ENCODE data around the gene CALCR.
A peak's percentile ranks its signal among the peaks of the same experiment; 100 is the strongest.

The CALCR gene

DNA sequence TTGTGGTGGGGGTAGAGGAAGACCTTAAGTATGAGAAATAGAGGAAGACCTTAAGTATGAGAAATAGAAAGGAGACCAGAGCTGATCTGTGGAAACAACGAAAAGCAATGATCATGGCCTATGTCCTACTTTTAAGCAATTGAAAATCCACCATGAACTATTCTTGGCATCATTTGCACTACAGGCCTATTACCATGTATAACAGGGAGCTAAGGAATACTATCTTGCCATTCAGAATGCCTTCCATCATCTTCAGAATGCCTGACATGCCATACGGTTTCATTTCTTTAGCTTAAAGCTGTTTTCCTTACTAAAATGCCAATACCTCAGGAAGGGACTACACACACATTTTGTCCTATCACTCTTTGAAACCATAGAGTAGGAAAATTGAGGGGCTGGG, 127.0 kb downstream of the CALCR start:
- no peak for DNase-seq (ENCODE audit: low spot score)

- peak; percentile 84 for DNase-seq (ENCODE audit: low spot score)
Measured at GRCh38 chr7:93442478-93443224, 131.9 kb downstream of the CALCR start.

- no peak for DNase-seq (ENCODE audit: low spot score)
Measured at GRCh38 chr7:93435791-93436190, 138.7 kb downstream of the CALCR start.

DNA sequence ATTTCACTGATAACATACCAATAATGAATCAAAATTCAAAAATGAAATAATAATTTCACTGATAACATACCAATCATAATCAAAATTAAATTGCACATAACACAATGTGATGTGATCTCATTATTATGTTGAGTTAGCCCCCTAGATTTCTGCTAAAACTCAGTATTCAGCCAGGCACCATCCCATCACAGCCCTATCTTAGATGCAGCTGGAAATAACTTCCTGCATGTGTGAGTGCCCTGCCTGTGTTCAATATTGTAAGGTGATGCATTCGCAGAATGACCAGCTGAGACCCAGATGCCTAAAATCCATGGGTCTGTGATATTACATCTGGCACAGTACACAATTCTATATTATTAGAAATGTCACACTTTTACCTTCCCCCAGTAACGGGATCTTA, 142.4 kb downstream of the CALCR start:
- DNase-seq (ENCODE audit: low spot score) = no peak

GRCh38 chr7:93430917-93431588, 143.5 kb downstream of the CALCR start:
- peak; percentile 15 for DNase-seq (ENCODE audit: low spot score)

- no peak for DNase-seq (ENCODE audit: low spot score)
Measured at GRCh38 chr7:93429563-93429962, 145.0 kb downstream of the CALCR start.

DNA sequence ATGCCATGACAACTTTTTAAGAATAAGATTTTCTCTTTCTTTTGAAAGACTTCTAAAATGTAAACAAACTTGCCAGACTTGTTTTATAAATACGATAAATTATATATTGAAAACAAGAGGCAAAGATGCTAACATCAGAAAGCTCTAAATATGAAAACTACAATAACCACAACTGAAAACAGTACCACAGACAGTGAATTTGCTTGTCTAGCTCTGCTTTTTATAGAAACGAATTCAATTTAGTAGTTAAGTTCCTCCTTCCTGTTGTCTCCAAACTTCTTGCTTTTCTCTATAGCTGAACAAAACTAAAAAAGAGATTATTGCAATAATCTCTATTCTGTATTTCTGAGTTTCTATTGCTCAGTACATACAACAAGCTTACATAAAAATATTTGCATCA, 147.4 kb downstream of the CALCR start:
- no peak for DNase-seq (ENCODE audit: low spot score)

GRCh38 chr7:93426155-93426696, 148.3 kb downstream of the CALCR start:
- no peak for DNase-seq (ENCODE audit: low spot score)

GRCh38 chr7:93414574-93414973, 159.9 kb downstream of the CALCR start:
- DNase-seq (ENCODE audit: low spot score) = no peak

DNA sequence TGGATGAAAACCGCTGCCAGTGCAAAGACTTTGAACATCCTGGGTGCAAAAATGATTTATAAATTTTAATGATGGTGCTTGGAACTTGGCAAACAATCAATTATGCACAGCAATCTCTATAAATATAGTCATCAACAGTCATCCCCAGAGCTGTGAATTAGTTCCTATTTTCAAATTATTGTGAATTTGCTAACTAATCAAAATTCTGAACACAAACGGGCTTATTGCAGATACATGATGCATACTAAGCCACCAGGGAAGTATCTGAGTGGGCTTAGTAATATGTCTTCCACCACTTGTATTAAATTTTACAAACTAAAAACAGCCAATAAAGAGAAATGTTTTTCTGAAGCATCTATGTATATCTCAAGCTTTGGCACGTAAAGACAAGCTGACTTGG, 165.2 kb downstream of the CALCR start:
- no peak for DNase-seq (ENCODE audit: low spot score)

DNA sequence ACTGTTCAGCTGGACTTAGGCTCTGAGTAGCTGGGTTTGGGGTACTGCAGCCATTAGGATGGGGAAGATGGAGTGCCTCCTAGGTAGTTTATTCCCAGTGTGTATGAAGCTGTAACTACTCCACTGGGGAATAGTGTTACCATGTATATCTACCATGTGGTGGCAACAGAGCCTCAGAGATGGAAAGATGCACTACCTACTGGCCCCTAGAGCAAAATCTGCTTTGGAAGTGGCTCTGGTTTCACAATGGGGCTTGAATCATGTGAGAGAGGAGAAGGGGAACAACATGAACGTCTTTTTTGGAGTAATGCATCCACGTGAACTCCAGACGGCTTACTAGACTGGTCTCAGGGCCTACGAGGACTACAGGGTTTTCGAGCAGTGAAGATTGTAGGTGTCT, 167.3 kb downstream of the CALCR start:
- DNase-seq (ENCODE audit: low spot score) = no peak

DNA sequence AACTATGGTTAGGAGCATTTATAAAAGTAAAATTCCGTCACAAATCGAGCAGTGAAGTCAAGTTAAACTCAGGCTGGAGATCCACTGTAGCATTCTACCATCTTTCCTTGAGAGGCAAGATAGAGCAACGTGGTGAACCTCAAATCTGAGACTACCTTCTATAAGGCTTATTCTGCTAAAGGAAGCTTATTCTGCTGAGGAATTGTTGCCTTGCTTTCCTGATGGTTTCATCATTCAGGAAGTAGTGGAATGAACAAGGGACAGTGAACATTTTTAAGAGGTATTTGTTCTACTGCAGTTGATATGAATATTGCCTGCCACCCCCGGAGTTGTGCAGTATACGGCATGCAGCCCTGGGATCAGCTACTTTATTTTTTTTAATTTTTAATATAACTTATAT, 171.6 kb downstream of the CALCR start:
- no peak for DNase-seq (ENCODE audit: low spot score)

DNA sequence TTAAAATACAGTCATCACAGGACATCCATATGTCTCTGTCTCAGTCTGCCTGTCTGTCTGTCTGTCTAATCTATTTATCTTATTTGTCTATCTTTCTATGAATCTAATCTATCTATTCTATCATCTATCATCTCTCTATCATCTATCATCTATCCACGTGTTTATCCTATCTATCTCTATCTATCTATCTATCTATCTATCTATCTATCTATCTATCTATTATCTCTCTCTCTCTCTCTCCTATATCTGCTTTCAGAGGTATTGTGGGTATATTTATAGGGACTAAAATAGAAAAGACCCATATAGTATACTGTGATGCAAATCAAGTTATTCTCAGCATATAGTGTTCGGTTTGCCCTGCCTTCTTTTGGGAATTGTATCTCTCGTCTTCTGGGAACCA, 174.9 kb downstream of the CALCR start:
- DNase-seq (ENCODE audit: low spot score) = no peak

GRCh38 chr7:93392984-93393383, 181.5 kb downstream of the CALCR start:
- DNase-seq (ENCODE audit: low spot score) = no peak

DNA sequence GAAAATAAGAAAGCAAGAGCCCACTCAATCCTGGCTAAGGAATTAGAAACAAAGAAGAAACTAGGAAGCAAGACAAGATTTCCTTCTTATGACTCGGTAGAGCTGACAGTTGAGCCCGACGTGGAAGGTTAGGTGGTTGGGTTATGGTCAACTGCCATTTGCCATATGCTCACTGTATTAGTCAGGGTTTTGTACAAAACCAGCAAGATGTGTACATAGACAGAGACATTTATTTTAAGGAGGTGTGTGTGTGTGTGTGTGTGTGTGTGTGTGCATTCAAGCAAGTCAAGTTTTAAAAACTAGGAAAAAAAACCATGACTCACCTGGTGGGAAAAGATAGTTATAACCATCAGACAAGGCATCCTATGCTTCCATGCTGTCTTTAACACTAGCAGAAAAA, 183.9 kb downstream of the CALCR start:
- DNase-seq (ENCODE audit: low spot score) = no peak

DNA sequence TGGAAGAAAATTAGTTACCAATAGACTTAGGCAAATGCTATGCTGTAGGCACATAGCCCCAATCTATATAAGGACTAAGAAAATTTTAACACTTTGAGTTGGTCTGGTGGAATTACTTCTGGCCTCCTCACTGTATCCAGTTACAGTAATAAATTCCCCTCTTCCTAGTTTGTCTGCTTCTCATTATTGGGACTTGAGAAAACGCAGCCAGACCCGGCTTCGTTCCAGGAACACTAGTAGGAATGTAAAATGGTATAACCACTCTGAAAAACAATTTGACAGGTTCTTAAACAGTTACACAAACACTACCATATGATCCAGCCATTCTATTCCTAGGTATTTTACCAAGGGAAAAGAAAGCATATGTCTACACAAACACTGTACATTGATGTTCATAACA, 192.2 kb downstream of the CALCR start:
- DNase-seq (ENCODE audit: low spot score) = no peak

DNA sequence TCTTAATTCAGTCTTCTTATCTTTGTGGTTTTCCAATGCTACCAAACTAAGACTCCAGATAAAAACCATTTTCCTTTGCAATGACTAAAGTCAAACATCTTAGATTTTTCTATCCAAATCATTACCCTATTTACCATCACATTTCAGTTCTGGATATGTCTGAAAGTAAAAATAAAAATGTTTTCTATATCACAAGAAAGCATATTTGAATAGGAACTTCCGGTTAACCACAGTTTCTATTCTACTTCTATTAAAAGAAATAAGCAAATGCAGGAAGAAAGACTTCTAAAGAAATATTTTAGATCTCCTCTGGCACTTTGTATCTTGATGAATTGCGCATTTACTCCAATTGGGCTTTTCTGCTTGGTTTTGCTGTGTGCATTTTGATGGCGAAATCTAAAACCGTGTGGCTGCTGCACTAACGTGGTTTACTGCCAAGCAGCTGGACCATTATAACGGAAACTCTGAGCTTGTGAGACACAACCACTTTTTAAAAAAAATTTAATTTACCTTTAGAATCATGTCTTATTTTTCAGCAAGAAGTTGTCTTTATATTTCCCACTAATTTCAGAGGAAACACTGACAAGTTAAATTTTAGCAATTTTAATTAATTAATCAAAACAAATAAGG, 196.3 kb downstream of the CALCR start:
- DNase-seq (ENCODE audit: low spot score) = peak; percentile 21

DNA sequence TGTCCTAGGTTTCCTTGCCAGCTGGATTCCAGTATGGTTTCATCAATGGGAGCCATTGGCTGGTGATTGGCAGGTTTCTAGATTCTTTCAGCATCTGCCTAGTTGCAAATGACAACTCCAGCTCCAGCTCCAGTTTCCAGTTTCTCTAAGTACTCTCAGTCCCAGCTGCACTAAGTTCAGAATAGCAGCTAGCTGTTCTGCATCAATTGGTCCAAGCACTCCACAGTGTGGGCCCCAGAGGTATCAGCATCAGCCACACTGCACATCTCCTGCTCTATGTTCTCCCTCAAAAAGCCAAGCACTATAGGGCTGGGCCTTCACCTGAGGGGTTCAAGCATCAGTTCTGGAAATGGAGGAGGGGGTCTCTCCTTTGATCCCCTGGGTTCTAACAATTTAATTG, 198.9 kb downstream of the CALCR start:
- no peak for DNase-seq (ENCODE audit: low spot score)
